ENCODE data around the gene EIF4E2.

Gene EIF4E2

GRCh38 chr2:232524771-232525170, 25.7 kb upstream of the EIF4E2 start:
- TF ChIP-seq ZFP30 (CRISPR knock-in tag; IDR thresholded peaks at IDR 0.05): no peak
- ATAC-seq: no peak

GRCh38 chr2:232525199-232525598, 25.3 kb upstream of the EIF4E2 start:
- ATAC-seq: no peak
- no peak for TF ChIP-seq TCF4 (CRISPR knock-in tag; IDR thresholded peaks at IDR 0.05; ENCODE audit: borderline replicate concordance)
- no peak for TF ChIP-seq ISL1 (CRISPR knock-in tag; IDR thresholded peaks at IDR 0.05)
- TF ChIP-seq, protein P1, sequence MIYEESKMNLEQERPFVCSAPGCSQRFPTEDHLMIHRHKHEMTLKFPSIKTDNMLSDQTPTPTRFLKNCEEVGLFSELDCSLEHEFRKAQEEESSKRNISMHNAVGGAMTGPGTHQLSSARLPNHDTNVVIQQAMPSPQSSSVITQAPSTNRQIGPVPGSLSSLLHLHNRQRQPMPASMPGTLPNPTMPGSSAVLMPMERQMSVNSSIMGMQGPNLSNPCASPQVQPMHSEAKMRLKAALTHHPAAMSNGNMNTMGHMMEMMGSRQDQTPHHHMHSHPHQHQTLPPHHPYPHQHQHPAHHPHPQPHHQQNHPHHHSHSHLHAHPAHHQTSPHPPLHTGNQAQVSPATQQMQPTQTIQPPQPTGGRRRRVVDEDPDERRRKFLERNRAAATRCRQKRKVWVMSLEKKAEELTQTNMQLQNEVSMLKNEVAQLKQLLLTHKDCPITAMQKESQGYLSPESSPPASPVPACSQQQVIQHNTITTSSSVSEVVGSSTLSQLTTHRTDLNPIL (CRISPR knock-in tag; IDR thresholded peaks at IDR 0.05; ENCODE audit: low read depth): no peak
- no peak for TF ChIP-seq ZNF70 (CRISPR knock-in tag; IDR thresholded peaks at IDR 0.05)
- no peak for TF ChIP-seq RARB (CRISPR knock-in tag; IDR thresholded peaks at IDR 0.05)
- no peak for TF ChIP-seq ZFP30 (CRISPR knock-in tag; IDR thresholded peaks at IDR 0.05)
- no peak for TF ChIP-seq ZNF565 (CRISPR knock-in tag; conservative IDR thresholded peaks at IDR 0.05; ENCODE audit: low read depth)
- no peak for TF ChIP-seq ZFP3 (CRISPR knock-in tag; IDR thresholded peaks at IDR 0.05)

- ATAC-seq: no peak
- TF ChIP-seq BACH2 (CRISPR knock-in tag; IDR thresholded peaks at IDR 0.05; ENCODE audit: borderline replicate concordance) (no peak), PPARA (CRISPR knock-in tag; IDR thresholded peaks at IDR 0.05; ENCODE audit: borderline replicate concordance) (no peak), ZFP30 (CRISPR knock-in tag; IDR thresholded peaks at IDR 0.05) (no peak)
- TF ChIP-seq, protein P2, sequence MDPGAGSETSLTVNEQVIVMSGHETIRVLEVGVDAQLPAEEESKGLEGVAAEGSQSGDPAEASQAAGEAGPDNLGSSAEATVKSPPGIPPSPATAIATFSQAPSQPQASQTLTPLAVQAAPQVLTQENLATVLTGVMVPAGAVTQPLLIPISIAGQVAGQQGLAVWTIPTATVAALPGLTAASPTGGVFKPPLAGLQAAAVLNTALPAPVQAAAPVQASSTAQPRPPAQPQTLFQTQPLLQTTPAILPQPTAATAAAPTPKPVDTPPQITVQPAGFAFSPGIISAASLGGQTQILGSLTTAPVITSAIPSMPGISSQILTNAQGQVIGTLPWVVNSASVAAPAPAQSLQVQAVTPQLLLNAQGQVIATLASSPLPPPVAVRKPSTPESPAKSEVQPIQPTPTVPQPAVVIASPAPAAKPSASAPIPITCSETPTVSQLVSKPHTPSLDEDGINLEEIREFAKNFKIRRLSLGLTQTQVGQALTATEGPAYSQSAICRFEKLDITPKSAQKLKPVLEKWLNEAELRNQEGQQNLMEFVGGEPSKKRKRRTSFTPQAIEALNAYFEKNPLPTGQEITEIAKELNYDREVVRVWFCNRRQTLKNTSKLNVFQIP (CRISPR knock-in tag; IDR thresholded peaks at IDR 0.05; ENCODE audit: borderline replicate concordance, low read depth): no peak
These were observed 24.6 kb upstream of the EIF4E2 start, which contains the start of gene CHRND for GRCh38 chr2:232525791-232526371. CHRND (plus strand) TSS chr2:232526160; CDS start chr2:232526216, 56 bp downstream.

DNA sequence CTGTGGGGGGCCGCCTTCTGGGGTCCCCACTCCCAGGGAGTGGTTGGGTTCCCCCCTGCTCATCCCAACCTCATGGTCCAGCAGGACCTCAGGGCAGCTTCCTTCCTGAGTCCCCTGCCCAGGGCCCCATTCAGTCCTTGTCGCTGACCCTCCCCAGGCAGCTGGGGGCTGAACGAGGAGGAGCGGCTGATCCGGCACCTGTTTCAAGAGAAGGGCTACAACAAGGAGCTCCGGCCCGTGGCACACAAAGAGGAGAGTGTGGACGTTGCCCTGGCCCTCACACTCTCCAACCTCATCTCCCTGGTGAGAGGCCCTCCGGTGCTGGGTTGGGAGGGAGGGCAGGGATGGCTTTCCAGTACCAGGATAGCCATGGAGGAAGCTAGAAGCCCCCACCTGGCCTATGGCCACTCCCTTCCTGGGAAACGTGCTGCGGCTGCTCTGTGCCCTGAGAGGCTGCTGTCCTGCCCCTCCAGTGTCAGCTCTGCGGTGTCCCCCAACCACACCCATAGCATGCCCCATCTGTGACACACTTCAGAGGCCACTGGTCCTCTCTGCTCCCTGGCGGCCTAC, 24.0 kb upstream of the EIF4E2 start:
- no peak for TF ChIP-seq OSR1 (CRISPR knock-in tag; IDR thresholded peaks at IDR 0.05)
- no peak for TF ChIP-seq TOX (CRISPR knock-in tag; IDR thresholded peaks at IDR 0.05; ENCODE audit: borderline replicate concordance)
- TF ChIP-seq ZFP30 (CRISPR knock-in tag; IDR thresholded peaks at IDR 0.05): no peak
- TF ChIP-seq RARB (CRISPR knock-in tag; IDR thresholded peaks at IDR 0.05): no peak
- TF ChIP-seq, protein P1 (CRISPR knock-in tag; IDR thresholded peaks at IDR 0.05; ENCODE audit: low read depth): no peak
- TF ChIP-seq CSDC2 (CRISPR knock-in tag; IDR thresholded peaks at IDR 0.05): no peak
- no peak for TF ChIP-seq ARNTL (CRISPR knock-in tag; IDR thresholded peaks at IDR 0.05; ENCODE audit: borderline replicate concordance, low read depth)
- no peak for TF ChIP-seq TCF4 (CRISPR knock-in tag; IDR thresholded peaks at IDR 0.05; ENCODE audit: borderline replicate concordance)
- TF ChIP-seq, protein P2 (CRISPR knock-in tag; IDR thresholded peaks at IDR 0.05; ENCODE audit: borderline replicate concordance, low read depth): no peak
- no peak for TF ChIP-seq ISL1 (CRISPR knock-in tag; IDR thresholded peaks at IDR 0.05)
- TF ChIP-seq PPARA (CRISPR knock-in tag; IDR thresholded peaks at IDR 0.05; ENCODE audit: borderline replicate concordance): no peak
- no peak for TF ChIP-seq ZNF70 (CRISPR knock-in tag; IDR thresholded peaks at IDR 0.05)
- no peak for TF ChIP-seq ZNF565 (CRISPR knock-in tag; conservative IDR thresholded peaks at IDR 0.05; ENCODE audit: low read depth)
- no peak for ATAC-seq

GRCh38 chr2:232527905-232528470, 22.5 kb upstream of the EIF4E2 start:
- TF ChIP-seq OSR1 (CRISPR knock-in tag; IDR thresholded peaks at IDR 0.05) (no peak), ZFP3 (CRISPR knock-in tag; IDR thresholded peaks at IDR 0.05) (no peak), SNAI2 (CRISPR knock-in tag; IDR thresholded peaks at IDR 0.05) (no peak), ARNTL (CRISPR knock-in tag; IDR thresholded peaks at IDR 0.05; ENCODE audit: borderline replicate concordance, low read depth) (no peak), PATZ1 (CRISPR knock-in tag; IDR thresholded peaks at IDR 0.05; ENCODE audit: borderline replicate concordance) (no peak), BACH2 (CRISPR knock-in tag; IDR thresholded peaks at IDR 0.05; ENCODE audit: borderline replicate concordance) (no peak), ESRRG (CRISPR knock-in tag; IDR thresholded peaks at IDR 0.05) (no peak)
- TF ChIP-seq, protein P1 (CRISPR knock-in tag; IDR thresholded peaks at IDR 0.05; ENCODE audit: low read depth): no peak
- TF ChIP-seq, protein P2 (CRISPR knock-in tag; IDR thresholded peaks at IDR 0.05; ENCODE audit: borderline replicate concordance, low read depth): no peak

More at GRCh38 chr2:232527905-232528470, 22.5 kb upstream of the EIF4E2 start:
- ATAC-seq: no peak
